B cell (primary cell): Measurements from ENCODE around the gene VPREB1. TPM values are rescaled to one million over a fixed set of nuclear protein-coding genes. Genes with fewer than 3 reads are reported as not detected.
A peak's percentile ranks its signal among the peaks of the same experiment; 100 is the strongest.

ENCODE experiments used
- ATAC-seq: fragments of 200-7000 bp; cut with Tn5 transposase; one replicate; pipeline ENCODE4 v1.10.0; 2021; ENCODE audit warnings: low read depth, mild to moderate bottlenecking, moderate number of reproducible peaks, moderate library complexity
- CTCF ChIA-PET: fragments of 350-600 bp; sonication (Branson Sonifier 250); formaldehyde crosslinking; loops from one replicate; lab custom pipeline; 2021; ENCODE audit warnings: antibody characterized with exemption, inconsistent platforms; lab: Charles Lee
- POLR2A ChIA-PET: fragments of 350-600 bp; sonication (Branson Sonifier 250); formaldehyde crosslinking; loops from one replicate; lab custom pipeline; 2021; ENCODE audit warnings: antibody characterized with exemption; lab: Charles Lee
- DNase-seq: peaks from one replicate; pipeline ENCODE4 v3.0.0; 2013
- H2AFZ ChIP-seq: 2 replicates; pipeline ENCODE4 v1.6.1; 2012; ENCODE audit warnings: mild to moderate bottlenecking, low read depth, low read length; ENCODE audit not compliant: insufficient read depth, poor library complexity, severe bottlenecking
- H3K27ac ChIP-seq, 2 donors: 1 replicate in 1 of 2; 2 replicates in 1 of 2; pipeline ENCODE4 v1.5.1; 2012 to 2013; ENCODE audit warnings: low read length in 2 of 2, mild to moderate bottlenecking in 2 of 2, moderate library complexity in 1 of 2
- H3K27me3 ChIP-seq, 4 experiments: fragments of 200-600 bp in 1 of 4; sonication (generic) in 1 of 4; replicated peaks in 1 of 4; 1 replicate in 2 of 4; 2 replicates in 2 of 4; pipeline versions ENCODE4 v1.6.1 to v1.7.0; 2013 to 2016; ENCODE audit warnings: low read length in 3 of 4, mild to moderate bottlenecking in 2 of 4, mixed read lengths in 1 of 4, moderate library complexity in 1 of 4; ENCODE audit not compliant: insufficient read depth in 4 of 4, control insufficient read depth in 3 of 4; ENCODE audit errors: control extremely low read depth in 1 of 4
- H3K36me3 ChIP-seq, 2 experiments: replicated peaks in 1 of 2; 1 replicate in 1 of 2; 2 replicates in 1 of 2; pipeline versions ENCODE4 v1.6.1 to v1.7.1; 2013; ENCODE audit warnings: low read length in 1 of 2; ENCODE audit not compliant: insufficient read depth in 2 of 2, control insufficient read depth in 1 of 2; ENCODE audit errors: control extremely low read depth in 1 of 2, extremely low read depth in 1 of 2
- H3K4me1 ChIP-seq, 2 donors: fragments of 200-600 bp in 1 of 2; sonication (generic) in 1 of 2; 1 replicate in 1 of 2; 2 replicates in 1 of 2; pipeline versions ENCODE4 v1.5.1 to v1.6.1; 2013 to 2017; ENCODE audit warnings: low read length in 2 of 2; ENCODE audit not compliant: control insufficient read depth in 2 of 2, insufficient read depth in 2 of 2
- H3K4me2 ChIP-seq: replicated peaks from 2 replicates; pipeline ENCODE3; 2012; ENCODE audit warnings: mild to moderate bottlenecking, low read depth, low read length; ENCODE audit not compliant: poor library complexity, severe bottlenecking
- H3K4me3 ChIP-seq, 5 experiments: fragments of 200-600 bp in 1 of 5; sonication (generic) in 1 of 5; 1 replicate in 3 of 5; 2 replicates in 2 of 5; pipeline versions ENCODE4 v1.5.1 to v1.7.0; 2011 to 2016; ENCODE audit warnings: low read length in 4 of 5, mild to moderate bottlenecking in 4 of 5, low read depth in 2 of 5, control low read depth in 1 of 5, moderate library complexity in 1 of 5; ENCODE audit not compliant: insufficient read depth in 1 of 5; ENCODE audit errors: control extremely low read depth in 1 of 5, extremely low read depth in 1 of 5
- H3K79me2 ChIP-seq: fragments of 200-600 bp; sonication (generic); one replicate; pipeline ENCODE4 v1.6.0; 2016; ENCODE audit warnings: low read length; ENCODE audit not compliant: control insufficient read depth, insufficient read depth
- H3K9ac ChIP-seq: fragments of 200-600 bp; sonication (generic); 2 replicates; pipeline ENCODE4 v1.6.1; 2017; ENCODE audit warnings: mild to moderate bottlenecking, low read length, moderate library complexity
- H3K9me3 ChIP-seq, 3 donors: one replicate each; pipeline versions ENCODE4 v1.6.1 to v1.7.1; 2013; ENCODE audit warnings: low read length in 2 of 3; ENCODE audit not compliant: control insufficient read depth in 2 of 3, insufficient read depth in 1 of 3; ENCODE audit errors: control extremely low read depth in 1 of 3
- H4K20me1 ChIP-seq: 2 replicates; pipeline ENCODE4 v1.6.0; 2012; ENCODE audit warnings: mild to moderate bottlenecking, low read length; ENCODE audit not compliant: insufficient read depth, control insufficient read depth, poor library complexity, severe bottlenecking
- H3K27ac Mint-ChIP-seq: one replicate; pipeline ENCODE4 v1.8.0; 2021; ENCODE audit warnings: mixed read lengths
- H3K27me3 Mint-ChIP-seq: one replicate; pipeline ENCODE4 v1.8.0; 2021; ENCODE audit warnings: mixed read lengths
- H3K4me1 Mint-ChIP-seq: one replicate; pipeline ENCODE4 v1.8.0; 2021; ENCODE audit warnings: mixed read lengths
- H3K4me3 Mint-ChIP-seq: one replicate; pipeline ENCODE4 v1.8.0; 2021; ENCODE audit warnings: mixed read lengths
- H3K9me3 Mint-ChIP-seq: one replicate; pipeline ENCODE4 v1.8.0; 2022; ENCODE audit warnings: mixed read lengths; ENCODE audit not compliant: insufficient read depth
- EZH2 ChIP-seq: IDR thresholded peaks from 2 replicates; pipeline ENCODE4 v1.6.1; 2012; ENCODE audit warnings: borderline replicate concordance, low read depth, mild to moderate bottlenecking, moderate library complexity, low read length; ENCODE audit not compliant: insufficient read depth, poor library complexity, severe bottlenecking
- WGBS: methylation state at CpG from one replicate; pipeline ENCODE4 v1.1.5; 2013; ENCODE audit warnings: missing lambda C conversion rate; ENCODE audit not compliant: insufficient coverage; 5-methylcytosine and 5-hydroxymethylcytosine counted together
- intact Hi-C: fragments of 100-400 bp; cut with micrococcal nuclease; formaldehyde crosslinking; loops from one replicate; pipeline ENCODE4 v1.10.0; 2022
- polyA plus RNA-seq: library from polyadenylated mRNA; depleted of rRNA; stranded (reverse); fragments of >200 nt; gene quantifications from 2 replicates; pipeline ENCODE4 v1.2.3, GENCODE V29; 2012
- total RNA-seq, 2 donors: library from RNA; stranded (reverse); fragments of 120-200 nt in 1 of 2; gene quantifications; 1 replicate in 1 of 2; 2 replicates in 1 of 2; pipeline versions ENCODE4 v1.2.3 to v1.2.4, GENCODE V29; 2013 to 2022
- TF ChIP-seq, protein P1 (sequence below): fragments of 200-600 bp; IDR thresholded peaks from one replicate; pipeline ENCODE4 v1.8.0; 2022; ENCODE audit warnings: antibody characterized with exemption, mild to moderate bottlenecking

The VPREB1 gene
- total and polyA plus RNA-seq, 2 donors (not counting 1 experiment from before 2014, with no cell fraction given): 1.2 TPM; not detected in 1

DNA sequence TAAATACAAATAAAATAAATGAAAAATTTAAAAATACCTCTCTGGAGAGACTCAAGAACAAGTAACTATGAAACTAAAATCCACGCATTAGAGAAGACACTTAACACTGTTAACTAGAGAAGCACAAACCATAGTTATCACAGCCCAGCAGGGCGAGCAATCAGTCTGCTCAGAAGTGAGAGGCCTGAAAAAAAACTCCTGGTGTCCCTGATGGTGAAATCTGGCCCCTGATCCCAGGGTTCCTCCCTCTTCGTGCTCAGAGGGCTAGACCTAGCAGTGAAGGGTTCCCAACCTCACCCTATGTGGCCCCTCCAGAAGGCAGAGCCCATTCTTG is 49.7 kb upstream of the VPREB1 start:
- peak overlapping the region; percentile 64 for H3K4me2 ChIP-seq
- H3K4me1 ChIP-seq: peaks cover 40 to 43% of the 10 kb centered on the region in 2 donors
- Mint-ChIP-seq H3K27me3 (no peaks in the 10 kb centered on the region), H3K9me3 (no peaks in the 10 kb centered on the region), H3K4me1 (peaks cover 60% of the 10 kb centered on the region), H3K4me3 (peak overlapping the region; percentile 82), H3K27ac (peak overlapping the region; percentile 91)
- DNase-seq (no peak), ATAC-seq (no peak)
- no peaks in the 10 kb centered on the region for H3K36me3 ChIP-seq
- H4K20me1 ChIP-seq: no peaks in the 10 kb centered on the region
- WGBS: 61% methylated on average over 3 of the region's 3 CpGs
- ChIA-PET POLR2A (interaction anchor here (1.2 to 3.0 kb wide), 6 partner anchors 12 to 84 kb away, joined by 4 to 38 read pairs (median 8); no protein-coding TSS in a partner anchor), CTCF (interaction anchor here (0.9 to 6.4 kb wide), 19 partner anchors 13 to 223 kb away, joined by 3 to 166 read pairs (median 11); no protein-coding TSS in a partner anchor)
- H3K27ac ChIP-seq: no peak overlapping the region
- intact Hi-C loops: loop anchor here (1.0 to 2.0 kb wide), 6 partner anchors 13 to 164 kb away; no protein-coding TSS in a partner anchor
- H3K4me3 ChIP-seq: no peak overlapping the region
- no peak overlapping the region for H3K9ac ChIP-seq
- no peaks in the 10 kb centered on the region for H3K79me2 ChIP-seq
- no peak overlapping the region for H2AFZ ChIP-seq
- H3K27me3 ChIP-seq: no peaks in the 10 kb centered on the region
- H3K9me3 ChIP-seq: peaks cover 0 to 7% (median 0%) of the 10 kb centered on the region in 3 donors
- TF ChIP-seq, protein P1, sequence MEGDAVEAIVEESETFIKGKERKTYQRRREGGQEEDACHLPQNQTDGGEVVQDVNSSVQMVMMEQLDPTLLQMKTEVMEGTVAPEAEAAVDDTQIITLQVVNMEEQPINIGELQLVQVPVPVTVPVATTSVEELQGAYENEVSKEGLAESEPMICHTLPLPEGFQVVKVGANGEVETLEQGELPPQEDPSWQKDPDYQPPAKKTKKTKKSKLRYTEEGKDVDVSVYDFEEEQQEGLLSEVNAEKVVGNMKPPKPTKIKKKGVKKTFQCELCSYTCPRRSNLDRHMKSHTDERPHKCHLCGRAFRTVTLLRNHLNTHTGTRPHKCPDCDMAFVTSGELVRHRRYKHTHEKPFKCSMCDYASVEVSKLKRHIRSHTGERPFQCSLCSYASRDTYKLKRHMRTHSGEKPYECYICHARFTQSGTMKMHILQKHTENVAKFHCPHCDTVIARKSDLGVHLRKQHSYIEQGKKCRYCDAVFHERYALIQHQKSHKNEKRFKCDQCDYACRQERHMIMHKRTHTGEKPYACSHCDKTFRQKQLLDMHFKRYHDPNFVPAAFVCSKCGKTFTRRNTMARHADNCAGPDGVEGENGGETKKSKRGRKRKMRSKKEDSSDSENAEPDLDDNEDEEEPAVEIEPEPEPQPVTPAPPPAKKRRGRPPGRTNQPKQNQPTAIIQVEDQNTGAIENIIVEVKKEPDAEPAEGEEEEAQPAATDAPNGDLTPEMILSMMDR: no peak
- no peak for TF ChIP-seq EZH2
